Measurements from ENCODE around the gene MANBA. TPM values are rescaled to one million over a fixed set of nuclear protein-coding genes. Genes with fewer than 3 reads are reported as not detected.

The MANBA gene
- 10 to 100 TPM; 31.2 to 57.9 (median 36.0) TPM for total RNA-seq (2021; fragmentation: NEBNext Ultra II Directional; extraction: Animal tissue kit (Norgen Biotek cat#: 25700))
- long read RNA-seq, transcript MANBA-201 (17 exons, 3,361 nt), result major isoform, 43 of 56 reads
- long read RNA-seq, partial matches to known transcripts, result 7 of 56 reads
- long read RNA-seq, other reads (novel, unspliced or antisense), result 4 of 56 reads

GRCh38 chr4:102760645-102761295 lies at the start of gene MANBA:
TSS of gene MANBA (minus strand) at chr4:102760968. CDS start at chr4:102760894, 74 bp downstream.
- Mint-ChIP-seq H3K9me3 (no peaks in the 10 kb centered on the region), H3K36me3 (ENCODE audit: low read depth) (peaks cover 11% of the 10 kb centered on the region; the same call in 1 of the 2 replicates), H3K4me1 (ENCODE audit: low read depth) (peaks cover 39% of the 10 kb centered on the region), H3K27me3 (ENCODE audit: insufficient read depth) (no peaks in the 10 kb centered on the region), H3K27ac (peak within 1 kb of the TSS; percentile 92), H3K4me3 (peak within 1 kb of the TSS; percentile 92)
- TF ChIP-seq, protein P1, sequence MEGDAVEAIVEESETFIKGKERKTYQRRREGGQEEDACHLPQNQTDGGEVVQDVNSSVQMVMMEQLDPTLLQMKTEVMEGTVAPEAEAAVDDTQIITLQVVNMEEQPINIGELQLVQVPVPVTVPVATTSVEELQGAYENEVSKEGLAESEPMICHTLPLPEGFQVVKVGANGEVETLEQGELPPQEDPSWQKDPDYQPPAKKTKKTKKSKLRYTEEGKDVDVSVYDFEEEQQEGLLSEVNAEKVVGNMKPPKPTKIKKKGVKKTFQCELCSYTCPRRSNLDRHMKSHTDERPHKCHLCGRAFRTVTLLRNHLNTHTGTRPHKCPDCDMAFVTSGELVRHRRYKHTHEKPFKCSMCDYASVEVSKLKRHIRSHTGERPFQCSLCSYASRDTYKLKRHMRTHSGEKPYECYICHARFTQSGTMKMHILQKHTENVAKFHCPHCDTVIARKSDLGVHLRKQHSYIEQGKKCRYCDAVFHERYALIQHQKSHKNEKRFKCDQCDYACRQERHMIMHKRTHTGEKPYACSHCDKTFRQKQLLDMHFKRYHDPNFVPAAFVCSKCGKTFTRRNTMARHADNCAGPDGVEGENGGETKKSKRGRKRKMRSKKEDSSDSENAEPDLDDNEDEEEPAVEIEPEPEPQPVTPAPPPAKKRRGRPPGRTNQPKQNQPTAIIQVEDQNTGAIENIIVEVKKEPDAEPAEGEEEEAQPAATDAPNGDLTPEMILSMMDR (IDR thresholded peaks at IDR 0.05), result no peak
- DNase-seq, result peak; percentile 59

DNA sequence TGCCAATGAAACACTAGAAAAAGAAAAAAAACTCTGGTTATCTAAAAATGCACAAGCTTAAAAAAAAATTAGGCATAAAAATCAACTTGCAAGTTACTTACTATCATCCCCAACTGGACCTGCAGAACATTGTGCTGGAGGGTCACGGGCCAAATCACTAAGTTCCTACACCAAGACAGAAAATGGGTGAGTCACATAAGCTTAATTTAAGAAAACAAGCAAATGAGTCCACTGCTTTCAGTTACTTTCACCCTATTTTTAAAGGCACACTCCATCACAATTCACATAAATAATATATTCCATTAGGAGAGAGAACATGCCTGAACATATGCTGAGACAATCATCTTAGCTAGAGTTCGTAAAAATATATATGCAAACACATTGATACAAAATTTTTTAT lies 48.9 kb upstream of the MANBA start:
- Mint-ChIP-seq H3K4me1 (ENCODE audit: low read depth) (peaks cover 90% of the 10 kb centered on the region), H3K9me3 (no peaks in the 10 kb centered on the region), H3K27ac (peak overlapping the region; percentile 79), H3K4me3 (peak overlapping the region; percentile 73), H3K36me3 (ENCODE audit: low read depth) (peaks cover 71% of the 10 kb centered on the region), H3K27me3 (ENCODE audit: insufficient read depth) (peaks cover 1% of the 10 kb centered on the region; the same call in 1 of the 2 replicates)
- TF ChIP-seq, protein P1 (IDR thresholded peaks at IDR 0.05), result no peak
- DNase-seq, result no peak

DNA sequence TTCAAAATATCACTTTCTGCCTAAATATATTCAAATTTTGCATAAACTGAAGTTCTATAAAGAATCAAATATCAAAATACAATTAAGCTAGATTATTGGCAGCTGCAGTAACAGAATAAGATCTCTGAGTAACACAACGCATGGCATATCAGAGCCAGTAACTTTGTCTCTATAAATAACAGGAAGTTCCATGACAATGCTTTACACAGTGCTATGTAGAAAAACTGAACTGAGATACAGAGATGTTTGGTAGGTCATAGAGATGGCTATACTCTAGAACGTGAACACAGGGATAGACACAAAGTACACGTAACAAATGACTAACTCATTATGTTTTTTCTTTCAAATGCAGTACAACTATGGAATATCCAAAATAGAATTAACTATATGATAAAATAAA lies 48.4 kb upstream of the MANBA start:
- H3K27ac Mint-ChIP-seq, result peak overlapping the region; percentile 67
- H3K36me3 Mint-ChIP-seq (ENCODE audit: low read depth), result peaks cover 71% of the 10 kb centered on the region
- TF ChIP-seq, protein P1 (IDR thresholded peaks at IDR 0.05), result no peak; the same call in 1 of the 2 replicates
- no peaks in the 10 kb centered on the region for H3K9me3 Mint-ChIP-seq
- peaks cover 84% of the 10 kb centered on the region for H3K4me1 Mint-ChIP-seq (ENCODE audit: low read depth)
- no peak for DNase-seq
- H3K4me3 Mint-ChIP-seq, result peak overlapping the region; percentile 35; the same call in 1 of the 2 replicates
- peaks cover 1% of the 10 kb centered on the region; the same call in 1 of the 2 replicates for H3K27me3 Mint-ChIP-seq (ENCODE audit: insufficient read depth)

- Mint-ChIP-seq H3K27ac (peak overlapping the region; percentile 43; the same call in 1 of the 2 replicates), H3K27me3 (ENCODE audit: insufficient read depth) (peaks cover 1% of the 10 kb centered on the region; the same call in 1 of the 2 replicates), H3K36me3 (ENCODE audit: low read depth) (peaks cover 69% of the 10 kb centered on the region), H3K4me3 (no peak overlapping the region), H3K4me1 (ENCODE audit: low read depth) (peaks cover 82% of the 10 kb centered on the region), H3K9me3 (no peaks in the 10 kb centered on the region)
- TF ChIP-seq, protein P1 (IDR thresholded peaks at IDR 0.05), result no peak
- DNase-seq, result no peak
Observed at GRCh38 chr4:102808009-102808408, 47.2 kb upstream of the MANBA start.

- no peak for DNase-seq
- Mint-ChIP-seq H3K36me3 (ENCODE audit: low read depth) (peaks cover 71% of the 10 kb centered on the region), H3K4me1 (ENCODE audit: low read depth) (peaks cover 77% of the 10 kb centered on the region), H3K27ac (peak overlapping the region; percentile 26; the same call in 1 of the 2 replicates), H3K27me3 (ENCODE audit: insufficient read depth) (peaks cover 1% of the 10 kb centered on the region; the same call in 1 of the 2 replicates), H3K4me3 (no peak overlapping the region), H3K9me3 (no peaks in the 10 kb centered on the region)
- TF ChIP-seq, protein P1 (IDR thresholded peaks at IDR 0.05), result no peak
Observed at GRCh38 chr4:102807345-102807744, 46.6 kb upstream of the MANBA start.

Data from HFFc6 (cell line).